AG04449 (cell line): ENCODE measurements around the gene PIK3R6.

ENCODE experiments used
- CTCF ChIA-PET: fragments of 350-600 bp; formaldehyde crosslinking; extraction: SDS; loops from one replicate; lab custom pipeline; 2021; ENCODE audit warnings: antibody characterized with exemption; lab: Yijun Ruan, JAX
- POLR2A ChIA-PET: fragments of 400-600, 350-600 bp; formaldehyde crosslinking; extraction: SDS; loops from one replicate; lab custom pipeline; 2020; ENCODE audit warnings: antibody characterized with exemption, inconsistent platforms; lab: Yijun Ruan, JAX
- DNase-seq: peaks from one replicate; pipeline ENCODE4 v3.0.0-alpha.2; 2010; ENCODE audit warnings: low read depth, low spot score
- H3K4me3 ChIP-seq: 2 replicates; pipeline ENCODE4 v1.5.1; 2011; ENCODE audit warnings: low read depth, mild to moderate bottlenecking, control low read depth, low read length
- TF ChIP-seq, protein P1 (sequence below): IDR thresholded peaks from one replicate; pipeline ENCODE4 v1.5.1; 2011; ENCODE audit warnings: mild to moderate bottlenecking, moderate library complexity, low read length, control low read depth, inconsistent platforms; ENCODE audit not compliant: insufficient read depth; ENCODE audit errors: missing control alignments

The PIK3R6 gene

GRCh38 chr17:8849311-8850041 lies 18.0 kb downstream of the PIK3R6 start:
- DNase-seq: no peak
- CTCF ChIA-PET: interaction anchor here (0.7 kb wide), 1 partner anchor 45 kb away, joined by 3 read pairs; no protein-coding TSS in a partner anchor
- TF ChIP-seq, protein P1, sequence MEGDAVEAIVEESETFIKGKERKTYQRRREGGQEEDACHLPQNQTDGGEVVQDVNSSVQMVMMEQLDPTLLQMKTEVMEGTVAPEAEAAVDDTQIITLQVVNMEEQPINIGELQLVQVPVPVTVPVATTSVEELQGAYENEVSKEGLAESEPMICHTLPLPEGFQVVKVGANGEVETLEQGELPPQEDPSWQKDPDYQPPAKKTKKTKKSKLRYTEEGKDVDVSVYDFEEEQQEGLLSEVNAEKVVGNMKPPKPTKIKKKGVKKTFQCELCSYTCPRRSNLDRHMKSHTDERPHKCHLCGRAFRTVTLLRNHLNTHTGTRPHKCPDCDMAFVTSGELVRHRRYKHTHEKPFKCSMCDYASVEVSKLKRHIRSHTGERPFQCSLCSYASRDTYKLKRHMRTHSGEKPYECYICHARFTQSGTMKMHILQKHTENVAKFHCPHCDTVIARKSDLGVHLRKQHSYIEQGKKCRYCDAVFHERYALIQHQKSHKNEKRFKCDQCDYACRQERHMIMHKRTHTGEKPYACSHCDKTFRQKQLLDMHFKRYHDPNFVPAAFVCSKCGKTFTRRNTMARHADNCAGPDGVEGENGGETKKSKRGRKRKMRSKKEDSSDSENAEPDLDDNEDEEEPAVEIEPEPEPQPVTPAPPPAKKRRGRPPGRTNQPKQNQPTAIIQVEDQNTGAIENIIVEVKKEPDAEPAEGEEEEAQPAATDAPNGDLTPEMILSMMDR: no peak
- POLR2A ChIA-PET: no interaction called here
- H3K4me3 ChIP-seq: no peak overlapping the region

DNA sequence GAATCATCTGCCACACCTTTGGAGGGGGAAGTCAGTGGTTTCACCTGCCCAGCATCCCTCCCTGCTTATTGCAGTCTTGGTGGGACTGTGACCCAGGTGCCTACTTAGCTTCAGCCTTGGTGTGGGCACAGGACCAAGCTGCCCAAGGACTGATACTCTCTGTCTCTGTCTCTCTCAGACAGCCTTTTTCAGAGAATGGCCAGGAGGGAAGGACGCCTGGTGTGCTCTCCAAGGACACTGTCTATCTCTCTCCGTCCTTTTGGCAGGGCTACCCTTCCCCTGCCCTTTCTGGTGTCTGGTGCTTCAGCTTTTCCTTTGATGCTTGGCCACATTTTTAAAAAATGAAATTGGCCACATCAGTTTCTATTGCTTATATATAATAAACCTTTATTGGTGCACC lies 19.6 kb downstream of the PIK3R6 start:
- TF ChIP-seq, protein P1: no peak
- DNase-seq: no peak
- ChIA-PET CTCF (no interaction called here), POLR2A (no interaction called here)
- no peak overlapping the region for H3K4me3 ChIP-seq

DNA sequence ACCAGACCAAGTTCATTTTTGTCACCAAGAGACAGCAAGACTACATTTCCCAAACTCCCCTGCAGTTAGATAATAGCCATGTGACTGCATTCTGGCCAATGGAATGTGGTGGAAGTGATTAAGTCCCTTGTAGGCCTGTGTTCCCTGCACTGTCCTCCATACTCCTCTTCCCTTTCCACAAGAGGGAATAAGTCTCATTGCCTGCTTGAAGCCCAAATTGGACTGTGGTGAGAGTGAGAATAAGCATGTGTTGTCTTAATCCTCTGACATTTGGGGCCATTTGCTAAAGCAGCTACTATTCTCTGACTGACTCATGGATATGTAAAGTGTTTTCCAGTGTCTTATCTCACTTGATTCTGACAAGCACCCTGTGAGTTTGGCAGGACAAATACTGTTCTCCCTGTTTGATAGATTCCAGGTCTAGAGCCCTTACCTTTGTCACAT lies 20.7 kb downstream of the PIK3R6 start:
- CTCF ChIA-PET: no interaction called here
- POLR2A ChIA-PET: no interaction called here
- DNase-seq: no peak
- TF ChIP-seq, protein P1: no peak
- H3K4me3 ChIP-seq: no peak overlapping the region

DNA sequence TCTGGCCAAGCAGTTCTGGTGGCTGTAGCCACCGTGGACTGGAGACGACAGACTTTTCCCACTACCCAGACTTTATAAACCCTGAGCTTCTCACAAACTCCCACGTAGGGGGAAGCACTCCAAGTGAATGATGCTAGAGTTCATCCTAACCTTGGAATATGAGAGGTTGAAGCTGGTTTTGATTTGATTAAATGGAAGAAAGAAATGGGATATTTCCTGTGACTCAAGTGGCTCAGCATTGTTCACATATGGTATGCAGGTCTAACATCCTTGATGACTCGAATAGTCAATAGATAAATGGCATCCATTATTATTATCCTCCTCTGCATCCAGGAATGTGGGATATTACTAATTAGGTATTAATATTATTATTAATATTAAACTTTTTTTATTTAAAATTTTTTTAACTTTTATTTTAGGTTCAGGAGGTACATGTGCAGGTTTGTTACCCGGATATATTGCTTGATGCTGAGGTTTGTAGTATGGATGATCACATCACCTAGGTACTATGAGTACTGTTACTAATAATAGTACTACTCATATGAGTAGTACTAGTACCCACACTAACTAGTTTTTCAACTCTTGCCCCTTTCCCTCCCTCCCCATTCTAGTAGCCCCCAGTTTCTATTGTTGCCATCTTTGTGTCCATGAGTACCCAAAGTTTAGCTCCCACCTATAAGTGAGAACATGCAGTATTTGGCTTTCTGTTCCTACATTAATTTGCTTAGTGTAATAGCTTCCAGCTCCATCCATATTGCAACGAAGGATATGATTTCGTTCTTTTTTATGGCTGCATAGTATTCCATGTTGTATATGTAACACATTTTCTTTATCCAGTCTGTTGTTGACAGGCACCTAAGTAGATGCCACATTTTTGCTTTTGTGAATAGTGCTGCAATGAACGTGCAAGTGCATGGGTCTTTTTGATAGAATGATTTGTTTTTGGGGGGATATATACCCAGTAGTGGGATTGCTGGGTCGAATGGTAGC lies 22.9 kb downstream of the PIK3R6 start:
- ChIA-PET POLR2A (no interaction called here), CTCF (interaction anchor here (0.7 kb wide), 1 partner anchor 58 kb away, joined by 3 read pairs; no protein-coding TSS in a partner anchor)
- H3K4me3 ChIP-seq: no peak overlapping the region
- no peak for DNase-seq
- TF ChIP-seq, protein P1: no peak

DNA sequence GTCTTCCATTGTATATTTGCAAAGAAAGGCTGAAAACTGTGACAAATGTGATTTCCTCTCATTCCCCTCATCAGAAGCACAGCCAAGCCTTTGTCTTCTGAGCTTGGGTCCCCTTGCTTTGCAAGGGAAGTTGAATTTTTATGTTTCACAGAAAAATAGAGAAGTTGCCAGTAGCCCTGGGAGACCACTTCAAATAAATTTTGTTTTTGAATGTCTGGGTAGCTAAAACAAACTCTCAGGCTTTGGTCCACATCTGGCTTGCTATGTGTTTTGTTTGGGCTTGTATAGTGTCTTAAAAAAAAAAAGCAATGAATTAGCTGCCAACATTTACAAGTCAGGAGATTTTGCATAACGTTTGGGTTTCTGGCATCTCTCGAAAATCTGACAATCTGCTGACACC lies 24.1 kb downstream of the PIK3R6 start:
- H3K4me3 ChIP-seq: no peak overlapping the region
- TF ChIP-seq, protein P1: no peak
- CTCF ChIA-PET: no interaction called here
- DNase-seq: no peak
- POLR2A ChIA-PET: no interaction called here

DNA sequence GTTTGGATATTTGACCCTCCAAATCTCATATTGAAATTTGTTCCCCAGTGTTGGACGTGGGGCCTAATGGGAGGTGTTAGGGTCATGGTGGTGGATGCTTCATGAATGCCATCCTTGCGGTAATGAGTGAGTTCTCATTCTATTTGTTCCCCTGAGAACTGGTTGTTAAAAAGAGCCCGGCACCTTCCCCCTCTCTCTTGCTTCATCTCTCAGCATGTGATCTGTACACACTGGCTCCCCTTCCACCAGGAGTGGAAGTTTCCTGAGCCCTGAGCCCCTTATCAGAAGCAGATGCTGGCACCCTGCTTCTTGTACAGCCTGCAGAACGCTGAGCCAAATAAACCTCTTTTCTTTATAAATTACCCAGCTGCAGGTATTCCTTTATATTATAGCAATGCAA lies 25.6 kb downstream of the PIK3R6 start:
- no peak overlapping the region for H3K4me3 ChIP-seq
- ChIA-PET CTCF (no interaction called here), POLR2A (no interaction called here)
- TF ChIP-seq, protein P1: no peak
- DNase-seq: no peak
